Spleen (tissue), 7 donors: ENCODE results near the gene ZGRF1.

Source experiments
- CTCF ChIP-seq, 11 experiments: fragments of 200-600 bp in 7 of 11; fragments of 450-650 bp in 4 of 11; sonication (generic) in 4 of 11; IDR thresholded peaks in 8 of 11; conservative IDR thresholded peaks in 3 of 11; 1 replicate in 7 of 11; 2 replicates in 4 of 11; pipeline versions ENCODE4 v1.4.0 to v1.8.0; 2016 to 2021; ENCODE audit warnings: antibody characterized with exemption in 11 of 11, inconsistent platforms in 4 of 11, mild to moderate bottlenecking in 1 of 11
- POLR2A ChIP-seq, 3 donors: fragments of 450-650 bp; IDR thresholded peaks; one replicate each; pipeline ENCODE4 v1.5.1; 2017; ENCODE audit warnings: antibody characterized with exemption in 3 of 3, mild to moderate bottlenecking in 1 of 3
- POLR2AphosphoS5 ChIP-seq, 3 donors: sonication (generic); formaldehyde crosslinking; IDR thresholded peaks; one replicate each; pipeline ENCODE4 v1.5.1; 2017; ENCODE audit warnings: antibody characterized with exemption in 3 of 3
- donor health status: DM: no; HTN: no; CAD: no; lungs with moderate emphysema.
- donor health status: DM: no; HTN: no; CAD: no.
- donor health status: DM: no; HTN: no; CAD: no.

- TF ChIP-seq CTCF (IDR thresholded peaks at IDR 0.05 in 8 of 11, conservative IDR thresholded peaks at IDR 0.05 in 3 of 11) (no peak), POLR2A (IDR thresholded peaks at IDR 0.05) (no peak), POLR2AphosphoS5 (IDR thresholded peaks at IDR 0.05) (no peak)
Measured at GRCh38 chr4:112647785-112648184, 11.1 kb upstream of the ZGRF1 start.
